Spinal cord (tissue), 10 donors: ENCODE measurements around the gene FAM50B. TPM values are rescaled to one million over a fixed set of nuclear protein-coding genes. Genes with fewer than 3 reads are reported as not detected.

Experiments
- DNase-seq, 6 donors: peaks; one replicate each; pipeline versions ENCODE4 v3.0.0 to v3.0.0-alpha.2; 2013 to 2015; ENCODE audit warnings: low spot score in 6 of 6, low read depth in 4 of 6
- H3K27ac ChIP-seq: one replicate; pipeline ENCODE4 v1.5.1; 2013; ENCODE audit warnings: low read depth, low read length, control low read depth
- H3K27me3 ChIP-seq: one replicate; pipeline ENCODE4 v1.6.1; 2013; ENCODE audit warnings: low read length; ENCODE audit not compliant: control insufficient read depth, insufficient read depth
- H3K36me3 ChIP-seq: one replicate; pipeline ENCODE4 v1.6.1; 2013; ENCODE audit warnings: low read length; ENCODE audit not compliant: control insufficient read depth, insufficient read depth
- H3K4me1 ChIP-seq: one replicate; pipeline ENCODE4 v1.6.1; 2013; ENCODE audit warnings: low read length; ENCODE audit not compliant: control insufficient read depth, insufficient read depth
- H3K4me3 ChIP-seq: one replicate; pipeline ENCODE4 v1.5.1; 2013; ENCODE audit warnings: low read depth, low read length, control low read depth
- H3K9me3 ChIP-seq: one replicate; pipeline ENCODE4 v1.6.1; 2013; ENCODE audit warnings: low read length; ENCODE audit not compliant: control insufficient read depth, insufficient read depth
- WGBS: methylation state at CpG from one replicate; pipeline ENCODE4 v1.1.5; 2013; ENCODE audit warnings: missing lambda C conversion rate; ENCODE audit not compliant: insufficient coverage; 5-methylcytosine and 5-hydroxymethylcytosine counted together
- polyA plus RNA-seq, 2 donors: library from polyadenylated mRNA; unstranded; fragments of 120-200 nt; gene quantifications; one replicate each; pipeline ENCODE4 v1.2.1, GENCODE V29; 2013; ENCODE audit not compliant: insufficient read length in 2 of 2
- total RNA-seq, 2 donors: library from RNA; depleted of rRNA in 1 of 2; stranded (reverse); fragments of 120-200 nt in 1 of 2; fragments of >200 nt in 1 of 2; gene quantifications; one replicate each; pipeline versions ENCODE4 v1.2.3 to v1.2.4, GENCODE V29; 2013 to 2014
- donor health status: healthy.

Gene FAM50B
- total and polyA plus RNA-seq, 4 donors, result 10.1 to 21.4 (median 15.6) TPM

DNA sequence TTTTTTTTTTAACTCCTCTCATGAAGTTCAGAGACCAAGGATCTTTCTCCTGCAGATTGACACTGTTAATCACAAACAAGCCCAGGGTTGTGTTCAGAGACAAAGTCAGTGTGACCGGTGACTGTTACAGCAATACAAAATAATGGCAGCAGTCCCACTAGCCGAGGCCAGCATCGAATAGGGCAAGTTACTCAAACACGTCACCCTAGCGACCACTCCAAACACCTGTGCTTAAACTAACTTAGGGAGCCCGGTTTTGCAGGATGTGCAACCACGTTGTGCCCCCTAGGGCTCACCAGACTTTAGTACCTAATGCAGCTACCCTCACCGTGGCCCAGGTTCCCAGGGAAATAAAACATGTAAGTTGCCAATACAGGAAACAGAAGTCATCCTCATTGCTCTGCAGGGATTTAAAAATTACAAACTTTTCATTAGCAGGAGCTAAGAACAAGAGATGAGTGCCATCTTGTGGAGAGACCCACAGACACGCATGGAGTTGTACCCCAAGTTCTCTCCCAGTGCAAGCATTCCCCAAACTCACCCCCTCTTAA, 38.1 kb downstream of the FAM50B start:
- Histone ChIP-seq H3K4me1 (peaks cover 9% of the 10 kb centered on the region), H3K4me3 (no peak overlapping the region), H3K27ac (no peak overlapping the region), H3K27me3 (no peaks in the 10 kb centered on the region), H3K9me3 (no peaks in the 10 kb centered on the region), H3K36me3 (no peaks in the 10 kb centered on the region)
- WGBS, result 56% methylated on average over 7 of the region's 9 CpGs
- peak in 2 of 6 donors; percentile 44 to 46 for DNase-seq

DNA sequence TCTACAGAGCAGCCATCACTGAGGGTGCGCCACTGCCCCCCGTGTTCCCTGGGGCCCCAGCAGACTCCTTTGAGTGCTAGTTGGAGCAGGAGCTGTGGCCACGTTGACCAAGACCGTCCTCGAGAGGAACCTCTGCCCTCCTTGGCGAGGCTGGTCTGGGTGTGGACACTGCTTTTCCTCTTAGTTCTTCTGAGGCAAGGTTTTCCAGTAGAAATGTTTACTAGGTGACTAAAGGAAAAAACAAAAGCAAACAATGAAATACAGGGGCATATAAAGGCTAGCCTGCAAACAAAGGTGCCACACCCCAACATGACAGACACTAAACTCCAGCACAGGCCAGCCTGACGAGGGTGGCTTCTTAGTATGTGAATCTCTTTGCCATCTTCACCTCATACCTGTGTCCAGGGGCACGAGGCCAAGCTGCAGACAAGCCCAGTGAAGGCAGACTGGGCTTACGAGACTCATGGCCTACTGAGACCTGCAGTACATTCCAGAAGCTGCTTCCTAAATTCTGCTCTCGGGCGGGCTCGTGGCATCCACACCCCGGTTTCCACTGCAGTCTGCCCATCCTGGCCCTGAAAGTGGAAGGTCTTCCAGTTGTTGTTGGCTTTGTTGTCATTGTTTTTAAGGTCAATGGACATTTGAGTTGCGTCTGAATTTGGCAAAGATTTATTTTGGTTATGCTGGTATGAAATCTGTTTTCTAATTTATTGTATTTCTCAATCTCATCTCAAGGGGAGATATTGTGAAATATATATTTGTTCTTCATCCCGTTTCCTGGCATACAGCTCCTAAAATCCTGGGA, 39.2 kb downstream of the FAM50B start:
- 92% methylated on average over 11 of the region's 15 CpGs for WGBS
- Histone ChIP-seq H3K36me3 (no peaks in the 10 kb centered on the region), H3K27ac (no peak overlapping the region), H3K4me1 (peaks cover 7% of the 10 kb centered on the region), H3K9me3 (no peaks in the 10 kb centered on the region), H3K4me3 (no peak overlapping the region), H3K27me3 (no peaks in the 10 kb centered on the region)
- DNase-seq, result no peak

DNA sequence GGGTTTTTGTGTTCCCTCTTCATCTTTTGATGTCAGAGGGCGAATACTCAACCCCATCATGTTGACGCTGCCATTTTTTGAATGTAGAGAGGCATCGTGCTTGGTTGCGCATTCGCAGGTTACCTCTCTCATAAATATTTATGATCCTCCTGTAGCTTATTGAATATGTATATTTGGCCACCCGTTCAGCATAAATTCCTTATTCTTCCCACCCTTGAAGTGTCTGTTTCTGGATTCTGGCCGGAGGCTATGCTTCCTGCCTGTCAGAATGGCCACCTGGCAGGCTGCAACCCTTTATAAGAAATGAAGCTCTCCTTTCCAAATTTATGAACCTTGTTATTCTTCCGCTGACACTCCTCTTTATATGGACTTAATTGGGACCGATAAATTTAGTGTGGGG, 40.9 kb downstream of the FAM50B start:
- H3K36me3 ChIP-seq, result no peaks in the 10 kb centered on the region
- no peaks in the 10 kb centered on the region for H3K9me3 ChIP-seq
- peaks cover 8% of the 10 kb centered on the region for H3K4me1 ChIP-seq
- H3K27ac ChIP-seq, result no peak overlapping the region
- H3K4me3 ChIP-seq, result no peak overlapping the region
- DNase-seq, result no peak
- WGBS, result no CpG with 5 or more reads among the region's 9 CpGs
- no peaks in the 10 kb centered on the region for H3K27me3 ChIP-seq

DNA sequence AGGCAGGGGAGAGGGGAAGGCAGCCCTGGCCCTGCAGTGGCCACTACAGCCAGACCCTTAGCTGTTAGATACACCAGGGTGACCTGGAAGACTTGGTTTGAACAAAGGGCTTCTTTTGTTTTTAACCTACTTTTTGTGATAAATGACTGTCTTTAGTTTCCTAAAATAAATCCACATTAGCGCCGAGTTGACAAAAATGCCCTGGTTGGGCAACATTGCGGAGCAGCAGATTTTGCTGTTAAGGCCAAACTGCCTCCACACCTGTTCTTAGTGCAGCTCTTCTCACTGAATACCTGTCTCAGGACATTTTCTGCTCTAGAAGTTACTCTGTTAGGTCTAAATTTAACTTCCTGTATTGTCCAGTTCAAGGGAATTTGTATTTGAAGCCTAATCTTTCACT, 42.7 kb downstream of the FAM50B start:
- Histone ChIP-seq H3K4me3 (no peak overlapping the region), H3K4me1 (peaks cover 13% of the 10 kb centered on the region), H3K27ac (no peak overlapping the region), H3K9me3 (no peaks in the 10 kb centered on the region), H3K36me3 (no peaks in the 10 kb centered on the region), H3K27me3 (no peaks in the 10 kb centered on the region)
- DNase-seq, result no peak
- 73% methylated on average over 3 of the region's 3 CpGs for WGBS

DNA sequence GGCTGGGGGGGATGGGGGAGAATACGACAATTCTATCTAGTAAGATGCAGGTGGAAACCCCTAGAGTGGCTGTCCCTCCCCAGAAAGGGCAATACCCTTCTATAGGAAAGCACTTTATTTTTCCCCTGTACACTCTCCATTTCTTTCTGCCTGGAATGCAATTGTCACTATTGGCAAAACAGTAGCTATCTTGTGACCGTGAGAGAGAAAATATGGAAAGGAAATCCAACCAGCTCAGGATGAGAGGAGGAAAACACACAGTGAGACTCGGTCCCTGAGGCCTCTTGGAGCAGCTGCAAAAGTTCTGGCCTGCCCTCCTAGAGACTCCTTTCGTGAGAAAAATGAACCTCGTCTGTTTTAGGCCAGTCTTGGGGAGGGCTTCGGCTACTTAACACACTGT, 43.4 kb downstream of the FAM50B start:
- peaks cover 13% of the 10 kb centered on the region for H3K4me1 ChIP-seq
- no peak overlapping the region for H3K4me3 ChIP-seq
- H3K9me3 ChIP-seq, result no peaks in the 10 kb centered on the region
- no peaks in the 10 kb centered on the region for H3K36me3 ChIP-seq
- WGBS, result 75% methylated on average over 2 of the region's 6 CpGs
- H3K27ac ChIP-seq, result no peak overlapping the region
- DNase-seq, result no peak
- H3K27me3 ChIP-seq, result no peaks in the 10 kb centered on the region

DNA sequence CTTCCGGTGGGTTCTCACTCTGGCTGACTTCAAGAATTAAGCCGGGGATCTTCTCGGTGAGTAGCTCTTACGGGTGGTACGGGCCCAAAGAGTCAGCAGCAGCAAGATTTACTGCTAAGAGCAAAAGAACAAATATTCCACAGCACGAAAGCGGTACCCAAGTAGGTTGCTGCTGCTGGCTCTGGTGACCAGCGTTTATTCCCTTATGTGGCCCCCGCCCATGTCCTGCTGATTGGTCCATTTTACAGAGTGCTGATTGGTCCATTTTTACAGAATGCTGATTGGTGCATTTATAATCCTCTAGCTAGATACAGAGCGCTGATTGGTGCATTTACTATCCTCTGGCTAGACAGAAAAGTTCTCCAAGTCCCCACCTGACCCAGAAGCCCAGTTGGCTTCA, 44.3 kb downstream of the FAM50B start:
- H3K4me3 ChIP-seq, result no peak overlapping the region
- no peaks in the 10 kb centered on the region for H3K27me3 ChIP-seq
- WGBS, result 93% methylated on average over 8 of the region's 10 CpGs

DNA sequence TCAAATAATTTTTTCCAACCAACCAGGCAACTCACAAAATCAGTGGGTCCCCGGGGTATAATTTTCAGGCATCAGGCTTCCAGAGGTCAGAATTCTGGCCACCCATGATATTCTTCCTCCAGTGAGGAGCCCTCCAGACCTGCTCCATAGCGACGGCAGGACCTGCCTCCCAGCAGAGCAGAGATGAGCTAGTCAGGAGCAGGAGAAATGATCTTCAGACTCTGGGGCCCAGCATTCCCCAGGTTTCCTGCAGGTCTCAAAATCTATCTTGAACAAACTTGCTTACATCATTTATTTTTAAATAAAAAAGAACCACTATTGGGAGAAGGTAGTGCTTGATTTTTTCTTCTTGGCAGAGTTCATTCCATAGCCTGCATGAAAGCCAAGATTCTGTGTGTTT, 44.7 kb downstream of the FAM50B start:
- peaks cover 13% of the 10 kb centered on the region for H3K4me1 ChIP-seq
- H3K36me3 ChIP-seq, result no peaks in the 10 kb centered on the region
- no peak overlapping the region for H3K4me3 ChIP-seq
- H3K27me3 ChIP-seq, result no peaks in the 10 kb centered on the region
- DNase-seq, result no peak
- no peaks in the 10 kb centered on the region for H3K9me3 ChIP-seq
- H3K27ac ChIP-seq, result no peak overlapping the region
- WGBS, result 100% methylated on average over 1 of the region's 3 CpGs

More for the DNA sequence above, 44.3 kb downstream of the FAM50B start:
- no peak for DNase-seq
- no peaks in the 10 kb centered on the region for H3K36me3 ChIP-seq
- peaks cover 13% of the 10 kb centered on the region for H3K4me1 ChIP-seq
- no peak overlapping the region for H3K27ac ChIP-seq
- H3K9me3 ChIP-seq, result no peaks in the 10 kb centered on the region

DNA sequence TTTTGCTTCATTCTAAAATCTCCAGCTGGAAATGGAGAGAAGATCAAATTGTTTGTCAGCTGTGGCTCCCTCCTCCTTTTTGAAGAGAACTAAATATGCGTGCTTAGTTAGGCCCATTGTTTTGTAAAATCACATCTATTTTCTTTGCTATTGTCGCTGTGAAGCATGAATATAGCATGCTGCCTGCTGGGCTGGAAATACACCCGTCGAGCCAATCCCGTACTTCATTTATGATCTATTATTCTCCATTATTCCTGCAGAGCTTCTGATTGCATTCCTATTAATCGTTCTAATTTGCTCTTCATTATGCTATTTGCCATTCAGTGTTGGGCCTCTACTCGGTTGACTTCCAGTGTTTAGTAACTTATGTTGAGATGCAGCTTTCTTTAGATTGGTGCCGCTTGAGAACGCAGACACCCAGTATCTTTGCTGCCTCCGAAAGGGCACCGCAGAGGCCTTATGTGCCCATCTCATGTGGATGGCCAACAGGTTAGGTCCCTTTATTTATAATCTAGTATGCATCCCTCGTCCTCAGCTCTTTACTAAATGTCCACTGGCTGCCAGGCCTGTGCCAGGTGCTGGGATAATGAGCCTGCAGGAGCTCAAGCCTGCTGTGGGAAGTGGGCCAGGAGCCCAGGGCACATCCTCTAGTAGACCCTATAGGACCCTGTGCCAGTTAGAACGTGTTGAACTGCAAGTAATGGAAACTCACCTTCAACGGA, 45.6 kb downstream of the FAM50B start:
- no peaks in the 10 kb centered on the region for H3K9me3 ChIP-seq
- 39% methylated on average over 9 of the region's 14 CpGs for WGBS
- no peaks in the 10 kb centered on the region for H3K36me3 ChIP-seq
- H3K27ac ChIP-seq, result no peak overlapping the region
- H3K4me3 ChIP-seq, result no peak overlapping the region
- H3K27me3 ChIP-seq, result no peaks in the 10 kb centered on the region
- DNase-seq, result peak in 2 of 6 donors; percentile 64 to 85
- peaks cover 13% of the 10 kb centered on the region for H3K4me1 ChIP-seq

DNA sequence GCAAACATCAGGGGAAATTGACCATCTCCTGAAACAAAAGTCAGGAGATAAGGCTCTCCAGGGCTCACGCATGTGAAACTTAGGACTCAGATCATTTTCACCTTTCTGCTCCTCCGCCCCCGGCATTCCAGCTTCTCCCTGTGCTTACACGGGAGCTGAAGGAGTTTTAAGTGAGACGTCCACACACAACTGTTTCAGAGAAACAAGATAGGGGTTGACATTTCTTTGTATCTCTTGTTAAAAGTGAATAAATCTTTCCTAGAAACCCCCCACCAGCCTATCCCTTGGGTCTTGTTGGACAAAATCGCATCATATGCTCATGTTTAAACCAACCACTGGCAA, 46.1 kb downstream of the FAM50B start:
- Histone ChIP-seq H3K9me3 (no peaks in the 10 kb centered on the region), H3K36me3 (no peaks in the 10 kb centered on the region), H3K4me1 (peaks cover 13% of the 10 kb centered on the region), H3K27ac (no peak overlapping the region), H3K27me3 (no peaks in the 10 kb centered on the region), H3K4me3 (no peak overlapping the region)
- no peak for DNase-seq
- WGBS, result 93% methylated on average over 3 of the region's 6 CpGs
